Activated CD8-positive, alpha-beta T cell treated with anti-CD3 and anti-CD28 coated beads for 36 hours (primary cell): ENCODE data around the gene GRPEL1. TPM values are rescaled to one million over a fixed set of nuclear protein-coding genes. Genes with fewer than 3 reads are reported as not detected.

Experiments used
- ATAC-seq: fragments of 200-7000 bp; cut with Tn5 transposase; one replicate; pipeline ENCODE4 v1.10.0; 2021; ENCODE audit warnings: mild to moderate bottlenecking, moderate library complexity
- CTCF ChIA-PET: fragments of 350-600 bp; sonication (Branson Sonifier 250); formaldehyde crosslinking; loops from one replicate; lab custom pipeline; 2021; ENCODE audit warnings: antibody characterized with exemption; lab: Charles Lee
- POLR2A ChIA-PET: fragments of 350-600 bp; sonication (Branson Sonifier 250); formaldehyde crosslinking; loops from one replicate; lab custom pipeline; 2021; ENCODE audit warnings: antibody characterized with exemption; lab: Charles Lee
- DNase-seq: peaks from one replicate; pipeline ENCODE4 v3.0.0-alpha.2; 2020
- H3K27ac Mint-ChIP-seq: one replicate; pipeline ENCODE4 v1.8.0; 2021; ENCODE audit warnings: mild to moderate bottlenecking, mixed read lengths
- H3K27me3 Mint-ChIP-seq: one replicate; pipeline ENCODE4 v1.8.0; 2021; ENCODE audit warnings: mixed read lengths
- H3K36me3 Mint-ChIP-seq: one replicate; pipeline ENCODE4 v1.8.0; 2021; ENCODE audit warnings: low read depth, mixed read lengths
- H3K4me1 Mint-ChIP-seq: one replicate; pipeline ENCODE4 v1.8.0; 2021; ENCODE audit warnings: low read depth, mixed read lengths
- H3K4me3 Mint-ChIP-seq: one replicate; pipeline ENCODE4 v1.8.0; 2021; ENCODE audit warnings: mild to moderate bottlenecking, moderate library complexity, mixed read lengths
- H3K9me3 Mint-ChIP-seq: one replicate; pipeline ENCODE4 v1.8.0; 2021; ENCODE audit warnings: mixed read lengths
- intact Hi-C: fragments of 100-400 bp; cut with micrococcal nuclease; formaldehyde crosslinking; loops from one replicate; pipeline ENCODE4 v1.10.0; 2022
- total RNA-seq, 2 experiments: library from RNA; stranded (reverse); gene quantifications; one replicate each; pipeline ENCODE4 v1.2.3, GENCODE V29; 2021
- TF ChIP-seq, protein P1 (sequence below): fragments of 200-600 bp; IDR thresholded peaks from one replicate; pipeline ENCODE4 v1.8.0; 2022; ENCODE audit warnings: antibody characterized with exemption, mild to moderate bottlenecking

Gene GRPEL1
- total RNA-seq, 2 experiments from 2014 or later = 82.4 to 84.5 TPM

- Mint-ChIP-seq H3K4me3 (no peak overlapping the region), H3K9me3 (no peaks in the 10 kb centered on the region), H3K27me3 (no peaks in the 10 kb centered on the region), H3K27ac (no peak overlapping the region), H3K4me1 (peaks cover 5% of the 10 kb centered on the region), H3K36me3 (peaks cover 39% of the 10 kb centered on the region)
- no peak for DNase-seq
- POLR2A ChIA-PET = no interaction called here
- intact Hi-C loops = no loop called here
- TF ChIP-seq, protein P1, sequence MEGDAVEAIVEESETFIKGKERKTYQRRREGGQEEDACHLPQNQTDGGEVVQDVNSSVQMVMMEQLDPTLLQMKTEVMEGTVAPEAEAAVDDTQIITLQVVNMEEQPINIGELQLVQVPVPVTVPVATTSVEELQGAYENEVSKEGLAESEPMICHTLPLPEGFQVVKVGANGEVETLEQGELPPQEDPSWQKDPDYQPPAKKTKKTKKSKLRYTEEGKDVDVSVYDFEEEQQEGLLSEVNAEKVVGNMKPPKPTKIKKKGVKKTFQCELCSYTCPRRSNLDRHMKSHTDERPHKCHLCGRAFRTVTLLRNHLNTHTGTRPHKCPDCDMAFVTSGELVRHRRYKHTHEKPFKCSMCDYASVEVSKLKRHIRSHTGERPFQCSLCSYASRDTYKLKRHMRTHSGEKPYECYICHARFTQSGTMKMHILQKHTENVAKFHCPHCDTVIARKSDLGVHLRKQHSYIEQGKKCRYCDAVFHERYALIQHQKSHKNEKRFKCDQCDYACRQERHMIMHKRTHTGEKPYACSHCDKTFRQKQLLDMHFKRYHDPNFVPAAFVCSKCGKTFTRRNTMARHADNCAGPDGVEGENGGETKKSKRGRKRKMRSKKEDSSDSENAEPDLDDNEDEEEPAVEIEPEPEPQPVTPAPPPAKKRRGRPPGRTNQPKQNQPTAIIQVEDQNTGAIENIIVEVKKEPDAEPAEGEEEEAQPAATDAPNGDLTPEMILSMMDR = no peak
- CTCF ChIA-PET = no interaction called here
- no peak for ATAC-seq
These were observed 42.7 kb downstream of the GRPEL1 start for GRCh38 chr4:7025040-7025602.

- Mint-ChIP-seq H3K36me3 (peaks cover 35% of the 10 kb centered on the region), H3K27ac (no peak overlapping the region), H3K4me1 (peaks cover 5% of the 10 kb centered on the region), H3K9me3 (no peaks in the 10 kb centered on the region), H3K27me3 (no peaks in the 10 kb centered on the region), H3K4me3 (no peak overlapping the region)
- TF ChIP-seq, protein P1 = no peak
- ChIA-PET POLR2A (interaction anchor here (1.8 kb wide), 1 partner anchor 43 kb away, joined by 4 read pairs; the partner anchor contains the start of gene GRPEL1), CTCF (no interaction called here)
- ATAC-seq (no peak), DNase-seq (no peak)
- intact Hi-C loops = no loop called here
These were observed 43.5 kb downstream of the GRPEL1 start for GRCh38 chr4:7024336-7024890.

DNA sequence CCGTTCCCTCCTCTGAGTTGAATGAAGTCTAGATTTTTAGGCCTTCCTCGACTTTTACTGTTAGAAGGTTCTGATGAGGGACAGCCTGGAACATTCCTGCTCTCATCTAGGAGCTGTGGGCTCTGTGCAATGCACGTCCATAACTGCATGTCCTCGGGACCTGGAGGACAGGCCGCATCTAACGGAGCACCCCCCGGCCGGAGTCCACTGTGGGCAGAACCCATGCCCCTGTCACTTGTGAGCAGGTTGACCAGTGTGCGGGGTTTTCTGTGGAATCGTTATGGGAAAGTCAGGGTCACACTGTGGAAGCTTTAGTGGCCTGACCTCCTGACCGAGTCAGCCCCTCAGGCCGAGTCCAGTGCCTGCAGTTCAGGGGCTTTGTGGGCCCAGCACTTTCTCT, 44.0 kb downstream of the GRPEL1 start:
- Mint-ChIP-seq H3K4me1 (peaks cover 5% of the 10 kb centered on the region), H3K27me3 (no peaks in the 10 kb centered on the region), H3K27ac (no peak overlapping the region), H3K4me3 (no peak overlapping the region), H3K36me3 (peaks cover 32% of the 10 kb centered on the region), H3K9me3 (no peaks in the 10 kb centered on the region)
- TF ChIP-seq, protein P1 = no peak
- ChIA-PET CTCF (no interaction called here), POLR2A (interaction anchor here (1.8 kb wide), 1 partner anchor 44 kb away, joined by 4 read pairs; the partner anchor contains the start of gene GRPEL1)
- ATAC-seq (no peak), DNase-seq (no peak)
- intact Hi-C loops = no loop called here

DNA sequence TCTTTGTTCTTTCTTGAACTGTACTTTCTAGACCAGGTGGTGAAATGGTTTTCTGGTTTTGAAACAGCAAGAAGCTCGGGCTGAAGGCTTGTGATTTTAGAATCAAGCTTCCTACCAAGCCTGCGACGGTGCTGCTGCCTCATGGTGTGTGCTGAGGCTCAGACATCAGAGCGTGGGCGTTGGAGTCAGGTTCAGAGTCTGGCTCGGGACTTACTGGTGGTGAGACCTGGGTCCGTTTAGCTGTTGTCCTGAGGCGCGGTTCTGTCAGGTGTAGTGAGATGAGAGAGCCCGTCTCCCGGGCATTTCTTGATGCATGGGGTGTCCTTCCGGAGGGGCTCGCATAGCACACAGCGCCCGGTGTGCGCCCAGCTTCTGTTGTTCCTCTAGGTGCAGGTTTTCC, 44.4 kb downstream of the GRPEL1 start:
- DNase-seq (no peak), ATAC-seq (no peak)
- Mint-ChIP-seq H3K4me3 (no peak overlapping the region), H3K27me3 (no peaks in the 10 kb centered on the region), H3K4me1 (peaks cover 5% of the 10 kb centered on the region), H3K9me3 (no peaks in the 10 kb centered on the region), H3K27ac (no peak overlapping the region), H3K36me3 (peaks cover 32% of the 10 kb centered on the region)
- intact Hi-C loops = no loop called here
- CTCF ChIA-PET = no interaction called here
- POLR2A ChIA-PET = interaction anchor here (1.8 kb wide), 1 partner anchor 44 kb away, joined by 4 read pairs; the partner anchor contains the start of gene GRPEL1
- TF ChIP-seq, protein P1 = no peak

DNA sequence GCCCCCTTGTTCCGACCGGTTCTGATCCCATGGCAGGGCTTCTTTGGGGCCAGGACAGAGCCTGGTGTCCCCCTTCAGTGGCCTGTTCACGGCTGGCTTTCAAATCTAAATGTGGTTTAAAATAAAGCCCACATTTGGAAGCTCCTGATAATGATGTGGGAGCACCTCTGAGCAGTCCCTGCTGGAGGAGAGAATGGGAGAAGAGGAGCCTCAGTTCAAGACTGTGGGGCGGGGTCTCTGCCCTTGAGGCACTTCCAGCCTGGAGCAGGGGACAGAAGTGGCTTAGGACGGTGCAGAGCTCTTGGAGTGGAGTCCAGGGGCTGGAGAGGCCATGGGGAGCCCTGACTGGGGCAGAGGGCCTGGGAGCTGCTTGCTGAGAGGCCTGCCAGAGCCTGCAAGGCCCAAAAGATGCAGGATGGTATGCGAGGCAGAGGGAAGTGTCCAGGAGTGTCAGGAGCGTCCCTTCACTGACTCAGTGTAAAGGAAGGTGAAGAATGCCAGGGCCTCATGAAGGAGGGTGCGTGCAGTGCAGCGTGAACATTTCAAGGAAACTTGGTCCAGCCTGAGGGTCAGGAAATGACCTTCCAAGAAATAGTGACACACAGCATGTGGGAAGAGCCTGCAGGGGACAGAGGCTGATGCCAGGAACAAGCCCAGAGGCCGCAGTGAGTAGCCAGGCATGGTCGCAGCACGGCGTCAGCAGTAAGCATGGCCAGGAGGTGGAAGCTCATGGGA, 45.8 kb downstream of the GRPEL1 start:
- no peak for ATAC-seq
- TF ChIP-seq, protein P1 = no peak
- H3K27ac Mint-ChIP-seq = no peak overlapping the region
- DNase-seq = no peak
- peaks cover 22% of the 10 kb centered on the region for H3K36me3 Mint-ChIP-seq
- intact Hi-C loops = no loop called here
- POLR2A ChIA-PET = no interaction called here
- CTCF ChIA-PET = no interaction called here
- no peak overlapping the region for H3K4me3 Mint-ChIP-seq
- H3K4me1 Mint-ChIP-seq = peaks cover under 1% of the 10 kb centered on the region
- H3K27me3 Mint-ChIP-seq = no peaks in the 10 kb centered on the region
- no peaks in the 10 kb centered on the region for H3K9me3 Mint-ChIP-seq
